Activated effector memory CD4-positive, alpha-beta T cell treated with Interleukin-2 at 50 U/mL for 16 hours (primary cell): Measurements from ENCODE around the gene BMP7.

Experiments
- DNase-seq: peaks from one replicate; pipeline ENCODE4 v3.0.0-alpha.2; 2020

Gene BMP7

DNA sequence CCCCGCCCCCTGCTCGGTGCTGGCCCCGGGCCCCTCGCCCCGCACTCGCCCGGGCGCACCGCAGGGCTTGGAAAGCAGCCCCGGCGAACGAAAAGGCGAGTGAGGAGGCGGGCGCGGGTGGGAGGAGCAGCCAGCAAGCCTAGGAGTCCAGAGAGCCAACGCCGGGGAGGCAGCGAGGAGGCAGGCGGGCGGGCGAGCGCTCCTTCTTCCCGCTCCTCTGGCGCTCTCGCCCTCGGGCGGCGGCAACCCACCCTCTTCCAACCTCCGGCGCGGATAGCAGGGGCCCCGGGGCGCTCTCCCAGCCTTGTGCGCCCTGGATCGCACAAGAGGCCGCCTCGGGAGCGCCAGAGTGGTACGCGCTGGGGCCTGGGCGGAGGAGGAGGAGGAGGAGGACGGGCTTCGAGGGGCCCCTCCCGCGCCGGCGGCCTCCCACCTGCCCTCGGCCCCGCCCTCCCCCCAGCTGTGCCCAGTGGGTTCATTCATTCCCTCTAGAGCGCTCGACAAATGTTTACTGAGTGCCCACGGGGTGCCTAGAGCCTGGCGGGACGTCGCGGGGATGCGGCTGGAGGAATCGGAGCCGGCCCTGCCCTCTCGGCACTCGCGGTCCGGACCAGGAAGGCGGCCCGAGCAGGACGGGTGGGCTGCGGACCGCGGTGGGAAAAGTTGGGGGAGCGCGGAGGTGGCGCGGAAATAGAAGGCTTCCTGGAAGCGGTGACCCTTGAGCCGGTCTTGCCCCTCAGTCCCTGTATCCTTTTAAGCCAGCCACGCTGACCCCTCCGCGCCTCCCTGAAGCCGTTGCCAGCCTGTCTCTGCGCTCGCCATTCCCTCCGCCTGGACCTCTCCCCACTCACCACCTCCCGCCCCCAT lies at the start of gene BMP7:
TSS of gene BMP7 (minus strand) at position 351 of the 867 bp plus-strand sequence. CDS start 519 bp downstream, outside the sequence.
- no peak for DNase-seq

DNA sequence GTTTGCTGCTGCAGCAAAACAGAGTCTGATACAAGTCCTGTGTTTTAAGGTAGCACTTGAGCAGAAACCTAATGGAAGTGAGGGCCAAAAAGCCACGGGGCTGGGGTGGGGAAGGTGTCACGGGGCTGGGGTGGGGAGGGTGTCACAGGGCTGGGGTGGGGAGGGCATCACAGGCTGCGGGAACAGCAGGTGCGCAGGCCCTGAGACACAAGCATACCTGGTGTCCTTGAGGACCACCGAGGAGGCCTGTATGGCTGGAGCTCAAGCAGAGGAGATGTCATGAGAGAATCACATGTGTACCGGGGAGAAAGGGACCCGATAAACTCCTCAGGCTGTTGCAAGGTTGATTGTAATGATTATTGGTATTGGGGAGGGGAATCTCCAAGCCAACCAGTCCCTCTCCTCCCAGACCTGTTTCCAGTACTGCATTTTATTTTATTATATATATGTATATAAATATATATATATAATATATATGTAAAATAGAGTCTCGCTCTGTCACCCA lies 49.6 kb upstream of the BMP7 start:
- DNase-seq: no peak

DNA sequence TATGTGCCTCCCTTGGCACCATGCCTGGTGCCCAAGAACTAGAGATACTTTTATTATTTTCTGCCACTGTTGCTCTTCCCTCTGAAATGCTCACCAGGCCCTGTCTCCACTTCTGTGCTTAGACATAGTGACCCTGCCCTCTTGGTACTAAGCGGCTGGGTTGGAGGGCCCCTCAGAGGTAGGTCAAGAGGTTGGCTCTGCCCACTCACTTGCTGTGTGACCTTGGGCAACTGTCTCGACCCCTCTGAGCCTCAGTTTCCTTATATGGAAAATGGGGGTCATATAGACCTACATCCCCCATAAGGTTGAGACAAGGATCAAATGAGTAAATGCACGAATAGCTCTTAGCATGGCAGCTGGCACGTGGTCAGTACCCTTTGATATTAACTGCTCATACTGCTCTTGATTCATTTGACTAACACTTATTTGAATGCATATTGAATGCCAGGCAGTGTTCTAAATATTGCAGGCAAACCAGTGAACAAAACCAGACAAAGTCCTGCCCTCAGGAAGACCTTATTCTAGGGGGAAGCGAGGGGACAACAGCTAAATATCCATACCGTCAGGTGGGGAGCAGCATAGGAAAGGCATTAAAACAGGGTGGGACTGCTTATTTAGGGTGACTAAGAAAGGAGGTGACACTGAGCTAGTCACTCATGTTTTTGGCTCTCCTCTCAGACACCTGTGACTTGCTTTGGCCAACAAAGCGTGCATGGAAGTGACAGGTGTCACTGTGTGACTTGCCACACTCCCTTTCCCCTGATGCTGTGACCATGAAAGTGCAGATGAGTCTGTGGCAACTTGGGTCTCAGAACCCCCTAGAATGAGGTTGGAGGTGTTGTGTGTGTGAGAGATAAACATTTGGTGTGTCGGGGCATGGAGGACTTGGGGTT lies 48.9 kb upstream of the BMP7 start:
- DNase-seq: no peak

DNA sequence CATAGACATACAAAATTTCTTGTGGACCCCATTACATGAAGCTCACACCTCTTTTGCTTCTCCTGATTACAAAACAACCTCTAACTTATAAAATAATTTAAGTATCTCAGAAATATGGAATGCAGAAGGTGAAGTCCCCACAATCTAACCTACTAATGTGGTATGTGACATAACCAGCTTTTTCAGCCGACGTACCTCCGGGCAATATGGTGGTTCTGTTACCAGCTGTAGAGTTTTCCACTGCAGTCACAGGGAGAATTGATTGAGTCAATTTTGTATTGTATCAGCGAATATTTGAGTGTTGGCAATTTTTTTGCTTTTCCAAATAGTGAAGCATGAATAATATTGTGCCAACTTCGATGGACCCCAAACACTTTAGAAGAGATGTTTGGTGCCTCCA lies 47.5 kb upstream of the BMP7 start:
- no peak for DNase-seq

DNA sequence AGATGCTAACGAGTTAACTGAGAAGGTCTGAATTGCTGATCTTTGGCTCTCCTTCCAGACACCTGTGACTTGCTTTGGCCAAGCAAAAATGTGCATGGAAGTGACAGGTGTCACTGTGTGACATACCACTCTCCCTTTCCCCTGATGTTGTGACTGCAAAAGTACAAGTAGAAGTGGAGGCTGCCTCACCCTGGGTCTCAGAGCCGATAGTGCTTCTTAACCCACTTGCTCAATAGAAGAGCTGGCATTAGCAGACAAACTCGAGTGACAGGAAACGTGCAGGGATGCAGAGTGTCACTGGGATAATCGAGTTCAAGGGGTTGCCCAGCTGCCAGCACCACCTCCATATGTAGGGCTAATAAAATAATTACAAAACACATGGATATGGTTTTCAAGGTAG lies 46.8 kb upstream of the BMP7 start:
- DNase-seq: no peak

DNA sequence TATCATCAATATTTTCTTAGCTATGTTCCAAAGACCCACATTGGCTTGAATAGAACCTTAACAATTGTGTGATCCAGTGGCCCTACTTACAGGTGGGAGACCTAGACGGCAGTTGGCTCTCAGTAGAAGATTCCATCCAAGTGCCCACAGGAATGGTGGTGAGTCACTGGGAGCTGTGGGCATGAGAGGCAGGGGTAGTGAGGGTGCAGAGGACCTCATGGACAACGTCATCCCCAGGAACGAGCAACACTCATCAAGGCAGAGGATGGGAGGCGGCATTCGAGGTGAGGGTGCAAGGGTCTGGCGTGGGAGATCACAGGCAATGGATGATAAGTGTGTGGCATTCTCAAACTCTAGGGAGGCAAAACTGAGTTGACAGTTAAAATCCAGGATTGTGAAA lies 45.7 kb upstream of the BMP7 start:
- no peak for DNase-seq

DNA sequence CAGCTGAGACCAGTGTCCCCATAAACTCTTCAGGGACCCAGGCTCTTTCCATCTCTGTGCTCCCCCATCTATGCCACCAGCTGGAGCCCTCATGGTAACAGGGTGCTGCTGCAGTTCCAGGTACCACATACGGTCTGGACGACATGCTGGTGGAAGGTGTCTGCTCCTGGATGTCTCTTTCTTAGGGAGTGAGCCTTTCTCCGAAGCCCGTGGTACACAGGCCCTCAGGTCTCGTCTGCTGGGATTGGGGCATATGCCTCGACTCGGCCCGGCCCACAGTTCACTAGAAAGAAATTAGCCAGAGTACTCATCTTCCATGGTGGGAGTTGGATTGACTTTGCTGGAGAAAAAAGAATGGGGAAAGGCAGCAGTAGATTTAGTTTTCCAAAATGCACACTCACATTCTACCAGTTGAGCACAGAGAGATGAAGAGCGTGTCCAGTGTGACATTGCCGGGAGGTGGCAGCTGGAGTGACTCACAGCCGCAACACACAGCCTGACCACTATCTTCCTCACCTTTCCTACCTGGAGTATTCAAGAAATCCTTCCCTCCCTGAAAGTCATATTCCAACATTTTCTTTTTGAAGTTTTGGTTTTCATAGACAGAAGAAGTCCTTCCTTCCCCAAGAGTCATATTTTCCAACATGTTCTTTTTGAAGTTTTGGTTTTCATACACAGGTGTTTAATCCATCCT lies 44.5 kb upstream of the BMP7 start:
- DNase-seq: no peak

DNA sequence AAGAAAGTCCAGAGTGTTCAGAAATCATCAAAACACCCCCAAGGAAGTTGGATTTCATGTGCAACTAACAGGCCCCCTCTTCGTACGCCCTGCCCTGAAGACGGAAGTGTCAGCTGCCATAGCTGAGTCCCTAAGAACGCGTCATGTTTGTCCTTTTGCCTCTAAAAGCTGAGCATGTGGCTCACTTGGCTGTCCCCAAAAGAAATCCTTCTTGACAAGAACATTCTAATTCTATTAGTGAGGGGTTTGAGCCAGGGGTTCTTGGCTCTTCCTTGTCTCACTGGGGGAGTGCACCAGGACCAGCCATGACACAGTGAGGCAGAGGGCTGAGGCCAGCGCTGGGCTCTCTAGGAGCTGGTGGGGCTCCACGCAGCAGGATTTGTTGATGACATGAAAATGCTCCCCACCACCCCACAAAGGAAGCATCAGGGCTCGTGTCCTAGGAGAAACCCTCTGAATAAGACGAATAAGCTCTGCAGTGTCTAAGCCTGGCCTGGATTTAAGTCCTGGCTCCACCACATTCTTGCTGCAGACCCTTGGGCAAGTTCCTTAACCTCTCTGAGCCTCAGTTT lies 43.2 kb upstream of the BMP7 start:
- no peak for DNase-seq

DNA sequence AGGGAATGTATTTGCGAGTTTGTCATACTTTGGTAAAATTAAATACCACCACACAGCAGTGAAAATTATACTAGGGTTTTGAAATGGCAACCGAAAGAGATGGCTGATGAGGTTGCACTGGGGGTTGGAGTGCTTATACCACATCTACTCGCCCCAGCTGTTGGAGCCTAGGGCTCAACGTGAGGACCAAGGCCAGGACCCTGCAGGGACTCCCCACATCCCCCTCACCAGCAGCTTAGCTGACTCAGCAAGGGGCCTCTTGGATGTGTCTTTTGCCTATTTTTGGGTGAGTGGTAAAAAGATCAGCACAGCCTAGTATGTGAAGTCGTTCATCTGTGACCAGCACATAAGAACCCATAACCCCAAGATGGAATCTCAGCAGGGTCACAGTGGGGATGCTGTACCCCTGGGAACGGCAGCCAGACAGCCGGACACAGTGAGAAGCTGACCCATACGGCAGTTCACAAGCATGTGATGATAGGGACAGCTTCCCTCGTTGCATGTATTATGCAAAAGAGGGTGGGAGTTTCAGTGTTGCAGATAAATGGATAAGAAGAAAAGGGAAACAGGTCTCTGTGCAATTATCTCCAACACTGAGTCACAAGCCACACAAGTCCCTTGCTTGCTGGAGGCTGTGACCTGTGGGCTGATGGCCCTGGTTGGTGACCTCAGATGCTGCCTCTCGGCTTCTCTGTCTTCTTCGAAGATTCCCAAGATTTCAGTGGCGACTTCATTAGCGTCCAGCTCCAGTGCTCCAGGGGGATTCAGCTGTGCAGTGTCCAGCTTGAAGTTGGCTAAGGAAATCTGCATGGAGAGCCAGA lies 42.2 kb upstream of the BMP7 start:
- DNase-seq: no peak

DNA sequence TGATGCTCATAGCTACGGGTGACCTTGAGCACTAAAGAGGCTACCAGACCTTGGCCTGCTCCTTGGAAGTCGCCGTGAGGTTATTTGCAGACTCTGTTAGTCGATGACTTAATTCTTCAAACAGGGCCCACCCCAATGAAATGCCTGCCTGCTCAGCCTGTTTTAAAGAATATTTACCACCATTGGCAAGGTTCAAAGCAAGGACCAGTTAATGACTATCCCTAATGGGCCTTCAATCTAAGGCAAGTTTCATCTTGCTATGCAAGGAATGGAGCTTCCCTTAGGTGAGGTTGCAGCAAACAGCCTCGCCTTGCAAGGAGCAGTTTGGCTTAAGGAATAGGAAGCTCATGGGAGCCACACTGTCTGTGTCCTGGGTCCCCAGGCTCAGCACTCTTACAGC lies 40.3 kb upstream of the BMP7 start:
- no peak for DNase-seq

DNA sequence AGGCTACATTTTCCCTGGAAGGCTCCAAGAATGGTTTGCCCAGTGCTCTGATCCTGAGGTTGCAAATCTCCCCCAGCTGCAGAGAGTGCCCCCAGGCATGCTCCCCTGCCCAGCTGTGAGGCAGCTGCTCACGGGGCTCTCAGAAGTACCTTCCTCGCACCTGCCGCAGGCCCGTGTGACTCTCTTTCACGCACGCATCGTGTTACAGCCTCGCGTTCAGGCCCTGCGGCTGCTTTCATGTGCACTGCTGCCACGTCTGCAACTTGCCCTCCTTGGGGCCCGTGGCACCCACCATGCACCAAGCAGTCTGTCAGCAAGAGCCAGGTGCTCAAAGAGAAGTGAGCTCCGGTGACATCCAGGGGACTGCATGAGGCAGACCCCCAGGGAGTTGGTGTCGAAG lies 34.6 kb upstream of the BMP7 start:
- no peak for DNase-seq

DNA sequence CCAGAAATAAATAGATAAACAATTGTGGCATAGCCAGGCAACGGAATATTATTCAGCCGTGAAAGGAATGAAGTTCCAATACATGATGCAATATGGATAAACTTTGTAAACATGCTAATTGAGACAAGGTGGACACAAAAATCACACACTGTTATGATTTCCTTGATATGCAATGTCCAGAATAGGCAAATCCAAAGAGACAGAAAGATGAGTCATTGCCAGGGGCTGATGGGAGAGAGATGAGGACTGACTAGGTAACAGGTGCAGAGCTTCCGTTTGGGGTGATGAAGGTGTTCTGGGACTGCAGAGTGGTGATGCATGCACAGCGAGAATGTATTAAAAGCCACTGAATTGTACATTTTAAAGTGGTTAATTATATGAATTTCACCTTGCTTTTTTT lies 32.0 kb upstream of the BMP7 start:
- no peak for DNase-seq

DNA sequence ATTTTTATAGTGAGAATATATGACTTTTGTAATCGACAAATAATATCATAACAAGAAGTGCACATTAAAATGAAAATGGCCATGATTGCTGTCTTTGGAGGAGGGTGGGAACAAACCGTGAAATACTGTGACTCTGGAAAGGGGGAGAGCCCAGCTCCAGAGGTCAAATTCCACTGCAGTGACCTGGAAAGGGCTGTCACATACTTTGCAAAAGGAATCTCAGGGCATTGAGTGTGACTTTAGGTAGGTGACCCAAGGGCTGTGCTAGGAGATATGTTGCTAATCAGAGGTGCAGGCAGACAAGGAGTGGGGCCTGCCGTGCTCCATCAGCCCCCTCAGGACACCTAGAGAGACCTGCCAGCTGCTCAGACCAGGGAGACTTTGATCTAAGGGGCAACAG lies 28.1 kb upstream of the BMP7 start:
- no peak for DNase-seq

DNA sequence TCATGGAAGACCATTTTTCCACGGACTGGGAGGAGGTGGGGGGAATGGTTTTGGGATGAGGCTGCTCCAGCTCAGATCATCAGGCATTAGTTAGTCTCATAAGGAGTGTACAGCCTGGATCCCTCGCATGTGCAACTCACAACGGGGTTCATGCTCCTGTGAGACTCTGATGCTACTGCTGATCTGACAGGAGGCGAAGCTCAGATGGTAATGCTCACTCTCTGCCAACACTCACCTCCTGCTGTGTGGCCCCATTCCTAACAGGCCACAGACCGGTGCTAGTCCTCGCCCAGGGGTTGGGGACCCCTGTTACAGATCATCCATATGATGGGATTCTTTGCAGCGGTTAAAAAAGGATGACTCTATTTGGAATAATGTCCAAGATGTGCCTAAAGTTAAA lies 27.6 kb upstream of the BMP7 start:
- DNase-seq: no peak

DNA sequence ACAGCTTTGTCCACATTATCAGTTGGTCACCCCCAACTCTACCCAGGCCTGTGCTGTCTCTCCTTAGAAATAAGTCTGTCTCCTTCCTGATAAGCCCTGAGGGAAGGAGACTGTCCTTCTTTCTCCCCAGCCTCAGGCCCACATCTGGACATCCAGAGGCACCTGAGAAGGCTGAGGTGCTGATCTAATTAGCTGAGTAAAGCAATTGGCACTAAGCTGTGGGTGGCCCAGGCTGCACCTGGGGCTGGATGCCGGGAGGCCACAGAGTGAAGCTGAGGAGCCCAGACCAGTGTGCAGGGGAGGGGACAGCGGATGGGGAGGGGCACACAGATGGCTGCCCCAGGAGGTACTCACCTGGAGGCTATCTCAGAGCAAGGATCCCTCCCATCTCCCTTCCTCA lies 26.2 kb upstream of the BMP7 start:
- no peak for DNase-seq

DNA sequence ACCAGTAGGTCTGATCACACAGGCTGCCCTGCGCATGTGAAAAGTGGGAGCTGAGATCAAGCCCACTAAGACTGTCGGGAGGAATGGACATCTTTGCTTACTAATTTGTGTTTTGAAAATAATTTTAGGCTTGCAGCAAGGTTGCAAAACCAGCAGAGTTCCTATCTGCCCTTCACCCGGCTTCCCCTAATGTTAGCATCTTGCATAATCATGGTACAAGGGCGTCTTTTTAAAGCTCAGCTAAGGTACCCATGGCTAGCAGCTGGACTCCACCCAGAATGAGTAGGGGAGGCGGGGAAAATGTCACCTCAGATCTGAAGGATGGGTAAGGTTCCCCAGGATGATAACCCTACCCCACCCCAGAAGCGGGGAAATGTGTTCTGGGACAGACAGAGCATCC lies 25.3 kb upstream of the BMP7 start:
- no peak for DNase-seq

DNA sequence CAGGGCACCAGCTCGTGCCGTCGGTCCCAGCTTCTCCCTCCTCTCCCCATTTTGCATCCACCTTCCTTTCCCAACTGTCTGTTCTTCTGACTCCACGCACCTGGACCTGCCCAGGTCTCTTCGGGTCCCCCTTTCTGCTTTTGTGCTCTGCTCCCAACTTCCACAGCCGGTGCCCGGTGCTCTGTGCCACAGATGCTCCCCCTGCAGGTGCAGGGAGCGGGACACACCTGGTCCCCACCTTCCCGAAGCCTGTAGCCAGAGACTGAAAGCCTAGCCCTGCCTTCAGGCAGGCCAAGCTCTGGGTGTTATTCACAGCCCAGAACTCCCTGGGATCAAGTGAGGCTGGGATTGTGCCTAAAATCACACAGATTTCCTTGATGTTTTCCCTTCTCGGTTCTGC lies 24.6 kb upstream of the BMP7 start:
- DNase-seq: no peak

DNA sequence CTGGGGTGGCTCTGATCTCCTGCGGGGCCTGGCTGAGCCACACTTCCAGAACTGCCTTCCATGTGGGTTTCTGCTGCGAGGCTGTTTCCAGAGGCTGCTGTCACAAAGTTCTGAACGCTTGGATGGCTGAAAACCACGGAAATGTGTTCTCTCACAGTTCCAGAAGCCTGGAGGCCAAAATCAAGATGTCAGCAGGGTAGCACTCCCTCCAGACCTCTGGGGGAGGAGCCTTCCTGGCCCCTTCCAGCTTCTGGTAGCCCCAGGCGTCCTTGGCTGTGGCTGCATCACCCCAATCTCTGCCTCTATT lies 23.7 kb upstream of the BMP7 start:
- no peak for DNase-seq

DNA sequence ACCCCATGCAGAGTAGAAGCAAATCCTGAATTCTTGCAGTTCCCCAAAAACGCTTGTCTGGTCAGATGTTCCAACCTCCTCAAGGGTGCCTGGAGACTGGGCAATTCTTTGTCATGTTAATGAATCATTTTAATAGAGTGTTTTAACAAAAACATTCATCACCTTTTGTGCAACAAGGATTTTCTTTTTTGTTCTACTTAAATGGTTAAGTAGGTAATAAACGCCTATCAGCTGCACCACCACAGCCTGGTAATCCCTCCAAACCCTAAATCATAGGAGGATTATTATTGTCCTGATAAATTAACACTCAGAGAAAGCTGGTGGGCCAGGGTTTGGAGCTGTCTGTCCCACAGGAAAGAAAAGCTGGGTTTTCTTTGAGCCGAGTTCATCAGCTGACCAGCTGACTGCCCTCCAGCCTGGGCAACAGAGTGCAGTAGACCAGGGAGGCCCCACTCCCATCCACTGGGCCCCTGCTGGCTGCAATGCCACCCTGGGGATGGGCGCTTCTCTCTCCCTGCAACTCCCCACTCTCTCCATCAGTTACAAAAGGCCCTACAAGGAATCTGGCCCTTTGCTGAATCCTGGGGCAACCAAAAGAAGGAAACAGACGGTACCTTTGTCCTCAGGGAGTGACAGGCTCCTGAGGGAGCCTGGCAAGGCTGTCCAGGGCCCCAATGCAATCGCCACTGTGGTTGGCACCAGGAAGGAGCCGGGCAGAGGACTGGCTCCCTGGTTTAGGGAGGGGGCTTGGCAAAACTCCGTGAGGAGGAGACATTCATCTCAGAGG lies 23.1 kb upstream of the BMP7 start:
- DNase-seq: no peak

DNA sequence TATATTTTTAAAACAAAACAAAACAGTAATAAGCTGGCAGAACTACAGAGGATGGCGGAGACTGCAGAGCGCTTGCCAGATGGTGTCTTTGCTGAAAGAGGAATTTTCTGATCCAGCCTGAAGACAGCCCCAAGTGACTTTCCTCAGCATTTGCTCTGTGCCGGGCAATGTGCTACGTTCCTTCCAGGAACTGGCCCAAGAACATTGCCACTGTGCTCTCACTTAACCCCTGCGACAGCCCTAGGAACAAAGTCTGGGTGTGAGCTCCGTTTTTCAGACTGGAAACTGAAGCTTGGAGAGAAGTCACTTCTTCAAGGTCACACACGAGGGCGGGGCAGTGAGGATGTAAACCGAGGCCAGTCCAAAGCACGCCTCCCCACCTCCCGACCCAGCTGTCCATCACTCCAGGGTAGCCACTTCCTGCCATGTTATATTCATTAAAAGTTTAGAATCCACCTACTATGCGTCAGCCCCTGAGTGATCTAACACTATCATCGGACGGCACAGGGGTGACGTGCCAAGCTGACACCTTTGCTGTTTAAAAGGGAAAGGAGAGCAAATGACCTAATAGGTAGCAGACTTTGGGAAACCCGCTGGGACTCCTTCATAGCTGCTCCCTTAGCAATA lies 22.3 kb upstream of the BMP7 start:
- DNase-seq: no peak

DNA sequence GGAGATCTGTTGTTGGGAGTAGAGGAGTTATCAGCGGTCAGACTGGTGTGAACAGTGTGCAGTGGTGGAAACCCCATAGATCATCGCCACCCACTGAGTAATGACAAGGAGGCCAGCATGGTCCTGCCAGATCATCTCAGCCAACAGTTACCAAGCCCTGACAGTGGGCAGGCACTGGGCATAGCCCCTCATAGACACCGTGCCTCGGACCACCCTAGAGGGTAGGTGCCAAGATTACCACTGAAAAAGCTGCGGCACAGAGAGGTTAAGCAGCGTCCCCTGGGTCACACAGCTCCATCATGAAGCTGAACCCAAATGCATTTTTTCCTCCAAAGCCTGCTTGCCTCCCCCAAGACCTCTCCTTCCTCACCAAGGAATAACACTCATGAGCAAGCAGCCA lies 21.5 kb upstream of the BMP7 start:
- no peak for DNase-seq
